ENCODE results near the gene CA12.

DNA sequence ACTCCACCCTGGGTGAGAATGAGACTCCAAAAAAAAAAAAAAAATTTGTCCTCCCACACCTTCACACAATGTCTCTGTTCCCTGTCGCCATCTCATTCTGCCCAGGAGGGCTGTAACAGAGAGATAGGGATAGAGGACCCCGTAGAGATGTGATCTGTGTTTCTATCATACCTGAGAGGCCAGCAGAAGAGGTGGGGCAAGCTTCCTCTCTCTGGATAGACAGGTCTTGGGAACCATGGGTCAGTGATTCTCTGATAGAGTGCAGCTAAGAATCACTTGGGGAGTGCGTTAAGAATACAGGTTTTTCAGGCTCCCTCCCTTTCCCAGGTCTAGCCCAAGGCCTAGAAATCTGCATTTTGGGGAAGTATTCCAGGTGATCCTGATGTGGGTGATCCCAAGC, 8.3 kb downstream of the CA12 start:
- TF ChIP-seq POLR2A (IDR thresholded peaks at IDR 0.05) = no peak
- TF ChIP-seq CTCF (IDR thresholded peaks at IDR 0.05) = no peak
